GM12891 (cell line): Measurements from ENCODE around the gene ZDHHC8.
A peak's percentile ranks its signal among the peaks of the same experiment; 100 is the strongest.

Experiments
- DNase-seq: peaks from one replicate; pipeline ENCODE4 v3.0.0; 2011; ENCODE audit warnings: low spot score; ENCODE audit not compliant: insufficient read length
- FAIRE-seq: peaks from 2 replicates; lab custom pipeline; 2011; peaks lifted over from hg19 to GRCh38; lab: Jason Lieb, UNC
- PAX5 ChIP-seq: IDR thresholded peaks from 2 replicates; pipeline ENCODE4 v1.6.1; 2011; ENCODE audit warnings: low read length, moderate library complexity, mild to moderate bottlenecking; ENCODE audit not compliant: insufficient read depth, severe bottlenecking
- POLR2A ChIP-seq: IDR thresholded peaks from 2 replicates; pipeline ENCODE4 v1.6.1; 2011; ENCODE audit warnings: low read depth, low read length, control low read depth
- POLR2AphosphoS5 ChIP-seq: IDR thresholded peaks from 2 replicates; pipeline ENCODE4 v1.6.1; 2011; ENCODE audit warnings: low read depth, low read length, control low read depth
- POU2F2 ChIP-seq: IDR thresholded peaks from 2 replicates; pipeline ENCODE4 v1.6.1; 2011; ENCODE audit warnings: low read depth, mild to moderate bottlenecking, control low read depth, low read length, moderate library complexity
- SPI1 ChIP-seq: IDR thresholded peaks from 2 replicates; pipeline ENCODE4 v1.6.1; 2011; ENCODE audit warnings: low read depth, low read length, control low read depth
- TAF1 ChIP-seq: IDR thresholded peaks from 2 replicates; pipeline ENCODE4 v1.6.1; 2011; ENCODE audit warnings: low read depth, low read length, control low read depth

Gene ZDHHC8

DNA sequence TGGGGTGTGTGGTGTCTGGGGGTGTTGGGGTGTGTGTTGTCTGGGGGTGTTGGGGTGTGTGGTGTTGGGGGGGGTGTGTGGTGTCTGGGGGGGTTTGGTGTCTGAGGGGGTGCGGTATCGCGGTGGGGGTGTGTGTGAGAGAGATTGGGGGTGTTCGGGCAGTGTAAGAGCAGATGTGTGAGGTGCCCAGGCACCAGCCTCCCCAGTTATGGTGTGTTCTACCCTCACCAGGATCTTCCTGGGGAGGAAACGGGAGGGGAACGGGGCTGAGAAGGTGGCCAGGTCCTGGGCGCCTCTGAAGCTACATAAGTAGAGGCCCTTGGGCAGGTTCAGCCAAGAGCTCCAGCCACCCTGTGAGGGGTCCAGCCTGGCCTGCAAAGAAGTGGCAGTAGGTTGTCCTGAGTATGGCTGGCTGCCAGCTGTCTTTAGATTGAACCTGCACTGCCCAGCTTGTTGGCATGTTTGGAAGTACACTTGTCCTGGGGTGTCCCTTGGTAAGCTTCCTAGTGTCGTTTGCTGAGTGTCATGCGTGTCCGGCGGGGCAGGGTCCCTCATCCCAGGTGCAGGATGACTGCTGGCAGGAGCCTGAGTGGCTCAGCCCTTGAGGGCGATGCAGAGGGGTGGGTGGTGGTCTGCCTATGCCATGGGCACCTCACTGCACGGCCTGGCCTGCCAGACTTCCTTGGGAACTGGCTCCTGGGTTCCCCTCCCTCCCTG lies 8.1 kb upstream of the ZDHHC8 start:
- DNase-seq (no peak), FAIRE-seq (no peak)
- TF ChIP-seq POLR2AphosphoS5 (0 out of 2 replicates have a peak, but pooled peaks have one; percentile 19), TAF1 (no peak), PAX5 (no peak), POLR2A (peak; percentile 22), SPI1 (no peak), POU2F2 (no peak)

DNA sequence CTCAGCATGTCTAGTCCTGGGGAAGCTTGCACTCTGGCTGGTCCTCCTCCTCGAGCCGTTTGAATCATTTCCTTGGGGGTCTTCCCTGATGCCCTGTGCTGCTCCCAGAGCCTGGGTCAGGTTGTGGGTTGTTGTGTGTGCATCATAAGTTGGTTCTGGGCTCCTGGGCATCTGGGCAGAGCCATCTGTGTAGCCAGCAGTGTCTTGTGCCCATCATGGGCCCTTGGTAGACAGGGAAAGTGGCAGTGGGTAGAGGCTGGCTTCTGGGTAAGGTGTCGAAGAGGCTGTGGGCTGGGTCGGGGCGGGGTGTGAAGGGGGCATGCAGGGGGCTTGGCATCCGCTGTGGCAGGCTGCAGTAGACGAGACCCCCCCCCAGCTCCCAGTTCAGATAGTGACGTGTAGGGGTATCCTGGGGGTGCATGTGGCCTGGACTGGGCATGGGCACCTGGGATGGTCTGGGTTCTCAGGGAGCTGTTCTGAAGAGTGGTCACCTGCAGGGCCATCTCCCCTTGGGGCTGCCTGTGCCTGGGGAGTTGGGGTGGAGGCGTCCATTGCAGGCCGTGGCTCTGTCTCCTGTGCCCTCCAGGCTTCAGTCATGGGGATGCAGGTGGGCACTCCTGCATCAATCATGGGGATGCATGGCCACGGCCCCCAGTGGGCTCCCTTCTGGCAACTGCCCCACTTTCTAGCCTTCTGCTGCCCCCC lies 7.4 kb upstream of the ZDHHC8 start:
- no peak for TF ChIP-seq POLR2A
- DNase-seq (no peak), FAIRE-seq (no peak)

DNA sequence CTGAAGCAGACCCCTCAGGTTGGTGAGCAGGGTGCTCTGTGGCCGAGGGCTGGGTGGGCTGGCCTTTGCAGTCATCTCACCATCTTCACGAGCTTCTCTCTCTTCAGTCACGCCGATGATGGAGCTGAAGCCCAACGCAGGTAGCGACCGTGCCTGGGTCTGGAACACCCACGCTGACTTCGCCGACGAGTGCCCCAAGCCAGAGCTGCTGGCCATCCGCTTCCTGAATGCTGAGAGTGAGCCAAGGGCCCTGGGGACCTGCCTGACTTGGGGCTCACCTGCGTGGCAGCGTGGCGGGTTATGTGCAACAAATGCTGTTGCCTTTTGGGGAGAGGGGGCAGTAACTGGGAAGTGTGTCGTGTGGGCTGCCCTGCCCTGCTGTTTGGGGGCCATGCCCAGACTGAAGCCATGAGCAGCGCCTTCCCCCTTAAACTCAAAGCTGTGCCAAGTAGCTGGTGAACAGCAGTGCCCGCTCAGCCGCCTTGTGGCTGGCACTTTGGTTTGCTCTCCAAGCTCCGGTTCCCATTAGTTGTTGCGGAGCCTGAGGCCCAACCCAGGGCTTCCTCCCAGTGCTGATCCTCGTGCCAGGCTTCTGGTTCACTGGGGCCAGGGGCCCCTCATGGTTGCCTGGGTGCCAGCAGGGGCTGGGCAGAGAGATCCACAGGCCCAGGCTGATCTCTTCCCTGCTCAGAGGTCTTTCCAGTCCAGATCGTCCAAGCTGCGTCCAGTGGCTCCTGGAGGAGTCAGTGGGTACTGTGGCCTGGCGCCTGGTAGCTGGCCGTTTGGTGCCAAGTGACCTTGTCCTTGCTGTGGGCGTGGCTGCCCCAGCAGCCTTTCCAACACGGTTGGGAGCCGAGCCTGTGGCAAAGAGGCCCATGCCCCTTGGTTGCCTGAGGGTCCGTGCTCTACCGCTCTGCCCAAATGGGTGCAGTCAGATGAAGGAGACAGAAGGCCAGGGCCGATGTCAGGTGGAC lies 6.1 kb upstream of the ZDHHC8 start:
- FAIRE-seq: no peak

DNA sequence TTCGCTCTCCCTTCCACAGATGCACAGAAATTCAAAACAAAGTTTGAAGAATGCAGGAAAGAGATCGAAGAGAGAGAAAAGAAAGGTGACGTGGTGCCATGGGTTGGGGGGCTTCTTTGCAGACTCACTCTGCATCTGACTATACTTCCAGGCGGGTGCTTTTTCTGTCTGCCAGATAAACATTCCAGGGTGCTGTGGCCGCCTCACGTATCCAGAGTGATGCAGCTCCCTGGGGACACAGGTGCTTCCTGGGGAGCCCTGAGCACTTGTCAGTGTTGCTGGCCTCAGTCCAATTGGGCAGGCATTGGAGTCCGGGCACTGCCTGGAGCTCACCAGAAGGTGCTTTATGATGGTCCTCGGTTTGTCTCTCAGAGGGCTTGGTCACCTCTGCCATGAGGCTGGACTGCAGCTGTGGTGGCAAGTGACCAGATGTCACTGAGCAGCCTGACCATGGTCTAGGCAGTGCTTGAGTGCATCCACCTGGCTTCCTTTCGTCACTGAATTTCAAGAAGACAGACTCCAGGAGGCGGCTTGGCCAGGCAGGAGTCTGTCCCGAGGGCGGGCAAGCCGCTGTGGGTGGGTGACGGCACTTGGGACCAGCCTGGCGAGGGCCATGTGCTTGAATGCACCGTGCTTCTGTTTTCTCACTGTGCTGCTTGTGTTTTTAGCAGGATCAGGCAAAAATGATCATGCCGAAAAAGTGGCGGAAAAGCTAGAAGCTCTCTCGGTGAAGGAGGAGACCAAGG lies 5.1 kb upstream of the ZDHHC8 start:
- DNase-seq (no peak), FAIRE-seq (no peak)
- TF ChIP-seq POLR2AphosphoS5 (no peak), SPI1 (no peak), TAF1 (no peak), PAX5 (no peak), POU2F2 (no peak), POLR2A (no peak)

More for the DNA sequence above, 6.1 kb upstream of the ZDHHC8 start:
- TF ChIP-seq PAX5 (no peak), POLR2AphosphoS5 (0 out of 2 replicates have a peak, but pooled peaks have one; percentile 19)
- no peak for DNase-seq

DNA sequence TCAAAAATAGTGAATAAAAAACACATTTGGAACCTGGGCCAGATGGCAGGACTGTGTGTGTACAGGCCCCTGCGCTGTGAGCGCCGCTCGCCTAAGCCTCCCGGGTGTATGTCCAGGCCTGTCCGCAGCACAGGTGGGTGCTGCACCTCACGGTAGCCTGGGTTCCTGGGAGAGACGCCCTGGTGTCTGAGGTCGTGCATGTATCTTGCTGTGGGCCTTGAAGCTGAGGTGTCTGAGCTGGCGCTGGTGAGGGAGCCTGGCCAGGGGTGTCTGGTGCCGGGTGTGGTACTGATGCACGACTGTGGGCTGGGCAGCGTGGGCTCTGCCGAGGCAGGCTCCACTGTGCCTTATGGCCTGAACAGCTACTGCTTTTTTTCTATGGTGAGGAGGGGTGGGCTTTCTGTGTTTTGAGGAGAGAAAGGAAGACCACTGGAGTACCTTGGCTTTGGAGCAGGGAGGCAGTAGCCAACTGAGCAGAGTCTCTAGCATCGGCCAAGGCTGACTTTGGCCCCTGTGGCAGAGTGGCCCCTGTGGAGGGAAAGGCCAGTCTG lies 4.2 kb upstream of the ZDHHC8 start:
- no peak for FAIRE-seq
- no peak for DNase-seq
- TF ChIP-seq POLR2AphosphoS5 (no peak; the same call in 1 of the 2 replicates), POU2F2 (peak; percentile 48), POLR2A (peak; percentile 56; the same call in 1 of the 2 replicates)

DNA sequence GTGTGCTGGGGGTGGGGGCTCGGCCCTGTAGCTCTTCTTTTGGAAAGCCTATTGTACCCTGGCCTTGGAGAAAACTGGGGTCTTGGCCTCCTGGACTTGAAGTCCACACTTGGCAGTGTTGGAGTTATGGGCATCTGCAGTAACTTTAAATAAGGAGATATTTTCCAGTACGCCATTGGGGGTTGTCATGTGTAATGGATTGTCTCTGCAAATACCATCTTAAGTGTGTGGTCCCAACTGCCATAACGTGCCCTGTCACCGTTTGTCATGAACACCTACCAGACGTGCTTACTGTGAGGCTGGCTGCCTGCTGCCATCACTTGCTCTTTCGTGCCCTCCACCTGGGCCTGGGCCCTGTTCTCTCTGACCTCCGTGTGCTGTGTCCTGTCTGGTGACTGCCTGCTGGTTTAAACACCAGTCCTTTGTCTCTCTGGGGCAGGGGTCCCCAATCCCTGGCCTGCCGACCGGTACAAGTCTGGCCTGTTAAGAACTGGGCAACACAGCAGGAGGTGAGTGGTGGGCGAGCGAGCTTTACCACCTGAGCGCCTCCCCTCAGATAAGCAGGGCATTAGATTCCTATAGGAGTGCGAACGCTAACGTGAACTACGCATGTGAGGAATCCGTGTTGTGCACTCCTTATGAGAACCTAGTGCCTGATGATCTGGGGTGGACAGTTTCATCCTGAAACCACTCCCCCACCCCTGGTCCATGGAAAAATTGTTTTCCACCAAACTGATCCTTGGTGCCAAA lies 3.6 kb upstream of the ZDHHC8 start:
- FAIRE-seq (peak; percentile 66), DNase-seq (no peak)
- no peak for TF ChIP-seq SPI1
- peak; percentile 78 for TF ChIP-seq POLR2AphosphoS5
- TF ChIP-seq PAX5: no peak
- peak; percentile 54 for TF ChIP-seq POLR2A
- TF ChIP-seq POU2F2: peak; percentile 53; the same call in 1 of the 2 replicates

DNA sequence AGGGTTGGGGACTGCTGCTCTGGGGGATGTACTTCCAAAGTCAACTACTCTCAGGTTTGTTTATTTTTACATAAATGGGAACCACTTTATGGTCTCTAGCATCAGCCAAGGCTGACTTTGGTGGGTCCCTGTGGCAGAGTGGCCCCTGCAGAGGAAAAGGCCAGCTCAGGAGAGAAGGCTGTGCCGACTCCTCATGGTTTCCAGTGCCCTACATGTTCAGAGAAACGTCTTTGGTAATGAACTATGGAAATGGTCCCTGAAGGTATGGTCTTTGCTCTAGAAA lies 3.0 kb upstream of the ZDHHC8 start:
- FAIRE-seq (no peak), DNase-seq (no peak)
- TF ChIP-seq TAF1: no peak
- no peak for TF ChIP-seq SPI1
- no peak for TF ChIP-seq POU2F2
- TF ChIP-seq POLR2AphosphoS5: no peak
- no peak for TF ChIP-seq POLR2A
- TF ChIP-seq PAX5: no peak

DNA sequence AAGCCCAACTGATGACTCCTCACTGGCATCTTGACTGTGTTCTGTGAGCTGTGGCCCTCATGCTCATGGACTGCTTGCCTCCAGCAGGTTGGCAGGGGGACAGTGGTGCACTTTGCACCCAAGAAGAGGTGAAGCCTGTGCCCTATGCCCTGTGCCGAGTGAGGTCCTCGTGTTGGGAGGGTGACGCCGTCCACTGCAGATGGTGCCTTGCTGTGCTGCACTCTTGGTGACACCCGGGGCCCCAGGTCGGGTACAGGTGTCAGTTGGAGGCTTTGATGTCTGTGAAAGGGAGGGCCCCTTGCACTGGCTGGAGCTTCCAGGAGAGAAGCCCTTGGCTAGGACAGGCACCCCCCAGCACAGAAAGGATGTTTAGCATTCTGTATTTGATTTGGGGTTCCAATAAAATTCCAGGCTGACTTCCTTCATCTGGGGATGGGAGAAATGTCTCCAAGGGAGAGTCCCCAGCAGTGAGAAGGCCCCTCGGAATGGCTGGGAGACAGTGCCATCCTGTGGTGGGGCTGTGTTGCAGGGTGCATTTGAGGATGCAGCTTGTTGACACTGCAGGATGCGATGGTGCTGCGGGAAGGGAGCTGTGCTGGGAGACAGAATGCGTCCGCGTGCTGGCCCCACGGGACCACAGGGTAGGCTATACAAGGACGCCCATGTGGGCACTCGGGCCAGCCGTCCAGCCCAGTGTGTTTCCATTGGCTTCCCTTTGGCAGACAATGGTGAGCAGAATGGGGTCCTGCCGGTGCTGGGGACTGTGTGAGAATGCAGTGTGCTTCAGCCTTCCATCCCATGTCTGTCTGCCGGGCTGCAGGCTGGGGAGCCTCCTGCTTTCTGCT lies 2.5 kb upstream of the ZDHHC8 start:
- TF ChIP-seq PAX5 (no peak), POLR2AphosphoS5 (0 out of 2 replicates have a peak, but pooled peaks have one; percentile 6)
- peak; percentile 38 for FAIRE-seq

More for the DNA sequence above, 2.5 kb upstream of the ZDHHC8 start:
- DNase-seq: no peak
